ENCODE measurements around the gene CDCP1.

- no peak for TF ChIP-seq CTCF (conservative IDR thresholded peaks at IDR 0.05 in 1 of 2, IDR thresholded peaks at IDR 0.05 in 1 of 2; ENCODE audit: extremely low read depth in 1 of 2, insufficient read depth in 1 of 2, low read depth in 1 of 2, low read length in 2 of 2)
- TF ChIP-seq EZH2 (IDR thresholded peaks at IDR 0.05; ENCODE audit: borderline replicate concordance, low read length): no peak
These were observed 48.8 kb downstream of the CDCP1 start for GRCh38 chr3:45097296-45097883.

Data from mammary epithelial cell (primary cell).